HG02943 (cell line): ENCODE data around the gene FBRSL1.

Experiments used
- ATAC-seq: cut with Tn5 transposase; IDR thresholded peaks from one replicate; pipeline ENCODE4 v1.9.1; 2021; ENCODE audit warnings: mild to moderate bottlenecking, low read depth, moderate library complexity; ENCODE audit not compliant: unreplicated experiment

Gene FBRSL1

GRCh38 chr12:132481771-132482745 is 7.9 kb upstream of the FBRSL1 start:
- no peak for ATAC-seq

- no peak for ATAC-seq
Observed at GRCh38 chr12:132482771-132483170, 7.2 kb upstream of the FBRSL1 start.

- ATAC-seq, result no peak
Observed at GRCh38 chr12:132483208-132483607, 6.7 kb upstream of the FBRSL1 start.

- no peak for ATAC-seq
Observed at GRCh38 chr12:132483612-132484011, 6.3 kb upstream of the FBRSL1 start.

- ATAC-seq, result no peak
Observed at GRCh38 chr12:132484183-132484890, 5.6 kb upstream of the FBRSL1 start.

- ATAC-seq, result no peak
Observed at GRCh38 chr12:132484891-132485441, 5.0 kb upstream of the FBRSL1 start.

- ATAC-seq, result no peak
Observed at GRCh38 chr12:132485619-132486018, 4.3 kb upstream of the FBRSL1 start.

GRCh38 chr12:132486168-132486567 is 3.8 kb upstream of the FBRSL1 start:
- no peak for ATAC-seq

GRCh38 chr12:132486576-132486975 is 3.4 kb upstream of the FBRSL1 start:
- ATAC-seq, result no peak

- no peak for ATAC-seq
Observed at GRCh38 chr12:132487311-132487741, 2.6 kb upstream of the FBRSL1 start.

- no peak for ATAC-seq
Observed at GRCh38 chr12:132488127-132489077, 1.5 kb upstream of the FBRSL1 start.

GRCh38 chr12:132489078-132489601 is 811 bp upstream of the FBRSL1 start:
- no peak for ATAC-seq

GRCh38 chr12:132490422-132491137 is 629 bp downstream of the FBRSL1 start:
- no peak for ATAC-seq

GRCh38 chr12:132491138-132491663 is 1.2 kb downstream of the FBRSL1 start:
- ATAC-seq, result no peak

- no peak for ATAC-seq
Observed at GRCh38 chr12:132491761-132492378, 1.9 kb downstream of the FBRSL1 start.

- ATAC-seq, result no peak
Observed at GRCh38 chr12:132492522-132492921, 2.6 kb downstream of the FBRSL1 start.

- ATAC-seq, result no peak
Observed at GRCh38 chr12:132492951-132493350, 3.0 kb downstream of the FBRSL1 start.

GRCh38 chr12:132493482-132494178 is 3.7 kb downstream of the FBRSL1 start:
- ATAC-seq, result no peak
